ENCODE measurements around the gene DHX15.

GRCh38 chr4:24496597-24496996 is 87.8 kb downstream of the DHX15 start:
- TF ChIP-seq CTCF (IDR thresholded peaks at IDR 0.05) = no peak
- TF ChIP-seq EP300 (IDR thresholded peaks at IDR 0.05) = no peak
- TF ChIP-seq POLR2A (IDR thresholded peaks at IDR 0.05) = no peak
- no peak for TF ChIP-seq POLR2AphosphoS5 (IDR thresholded peaks at IDR 0.05)

Measured in stomach (tissue), 4 donors.